ENCODE data around the gene RNF157. TPM values are rescaled to one million over a fixed set of nuclear protein-coding genes. Genes with fewer than 3 reads are reported as not detected.
A peak's percentile ranks its signal among the peaks of the same experiment; 100 is the strongest.
"Not testable (repeated sequence)": the region's sequence is repeated elsewhere in the genome, so short reads cannot be mapped to it uniquely, and the experiment has no call there.

RNF157 gene
- total RNA-seq, 1 donor from 2014 or later, result 0.96 TPM

GRCh38 chr17:76270770-76271668, 30.7 kb upstream of the RNF157 start:
- DNase-seq (ENCODE audit: low spot score), result no peak

GRCh38 chr17:76270127-76270592, 29.9 kb upstream of the RNF157 start:
- DNase-seq (ENCODE audit: low spot score), result no peak

- DNase-seq (ENCODE audit: low spot score), result no peak
Measured at GRCh38 chr17:76268991-76269981, 29.0 kb upstream of the RNF157 start.

GRCh38 chr17:76268015-76268749, 27.9 kb upstream of the RNF157 start:
- DNase-seq (ENCODE audit: low spot score), result no peak

GRCh38 chr17:76267581-76268001, 27.3 kb upstream of the RNF157 start:
- not testable (repeated sequence) for DNase-seq (ENCODE audit: low spot score)

- DNase-seq (ENCODE audit: low spot score), result no peak
Measured at GRCh38 chr17:76267051-76267576, 26.8 kb upstream of the RNF157 start.

- DNase-seq (ENCODE audit: low spot score), result no peak
Measured at GRCh38 chr17:76266244-76266938, 26.1 kb upstream of the RNF157 start.

GRCh38 chr17:76265624-76266243, 25.4 kb upstream of the RNF157 start:
- peak; percentile 63 for DNase-seq (ENCODE audit: low spot score)

- peak; percentile 100 for DNase-seq (ENCODE audit: low spot score)
Measured at GRCh38 chr17:76264755-76265623, 24.7 kb upstream of the RNF157 start, which contains the start of gene UBALD2. Gene UBALD2 (plus strand): TSS chr17:76265348. CDS start chr17:76265506, 158 bp downstream.

GRCh38 chr17:76264425-76264754, 24.1 kb upstream of the RNF157 start:
- DNase-seq (ENCODE audit: low spot score), result no peak

GRCh38 chr17:76263896-76264295, 23.6 kb upstream of the RNF157 start:
- no peak for DNase-seq (ENCODE audit: low spot score)

- no peak for DNase-seq (ENCODE audit: low spot score)
Measured at GRCh38 chr17:76262732-76263344, 22.5 kb upstream of the RNF157 start.

GRCh38 chr17:76261421-76262215, 21.3 kb upstream of the RNF157 start:
- DNase-seq (ENCODE audit: low spot score), result no peak

- DNase-seq (ENCODE audit: low spot score), result no peak
Measured at GRCh38 chr17:76260669-76261068, 20.4 kb upstream of the RNF157 start.

GRCh38 chr17:76260220-76260619, 19.9 kb upstream of the RNF157 start:
- DNase-seq (ENCODE audit: low spot score), result no peak

- DNase-seq (ENCODE audit: low spot score), result not testable (repeated sequence)
Measured at GRCh38 chr17:76256430-76257050, 16.2 kb upstream of the RNF157 start.

- no peak for DNase-seq (ENCODE audit: low spot score)
Measured at GRCh38 chr17:76255801-76256429, 15.6 kb upstream of the RNF157 start.
